Measurements from ENCODE around the gene GLRA3.

GLRA3 gene

GRCh38 chr4:174626342-174627008 lies 202.6 kb downstream of the GLRA3 start:
- no peak overlapping the region for H3K27ac ChIP-seq
- no peak for TF ChIP-seq ZFX (IDR thresholded peaks at IDR 0.05)
- TF ChIP-seq, protein P1, sequence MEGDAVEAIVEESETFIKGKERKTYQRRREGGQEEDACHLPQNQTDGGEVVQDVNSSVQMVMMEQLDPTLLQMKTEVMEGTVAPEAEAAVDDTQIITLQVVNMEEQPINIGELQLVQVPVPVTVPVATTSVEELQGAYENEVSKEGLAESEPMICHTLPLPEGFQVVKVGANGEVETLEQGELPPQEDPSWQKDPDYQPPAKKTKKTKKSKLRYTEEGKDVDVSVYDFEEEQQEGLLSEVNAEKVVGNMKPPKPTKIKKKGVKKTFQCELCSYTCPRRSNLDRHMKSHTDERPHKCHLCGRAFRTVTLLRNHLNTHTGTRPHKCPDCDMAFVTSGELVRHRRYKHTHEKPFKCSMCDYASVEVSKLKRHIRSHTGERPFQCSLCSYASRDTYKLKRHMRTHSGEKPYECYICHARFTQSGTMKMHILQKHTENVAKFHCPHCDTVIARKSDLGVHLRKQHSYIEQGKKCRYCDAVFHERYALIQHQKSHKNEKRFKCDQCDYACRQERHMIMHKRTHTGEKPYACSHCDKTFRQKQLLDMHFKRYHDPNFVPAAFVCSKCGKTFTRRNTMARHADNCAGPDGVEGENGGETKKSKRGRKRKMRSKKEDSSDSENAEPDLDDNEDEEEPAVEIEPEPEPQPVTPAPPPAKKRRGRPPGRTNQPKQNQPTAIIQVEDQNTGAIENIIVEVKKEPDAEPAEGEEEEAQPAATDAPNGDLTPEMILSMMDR (conservative IDR thresholded peaks at IDR 0.05): no peak

DNA sequence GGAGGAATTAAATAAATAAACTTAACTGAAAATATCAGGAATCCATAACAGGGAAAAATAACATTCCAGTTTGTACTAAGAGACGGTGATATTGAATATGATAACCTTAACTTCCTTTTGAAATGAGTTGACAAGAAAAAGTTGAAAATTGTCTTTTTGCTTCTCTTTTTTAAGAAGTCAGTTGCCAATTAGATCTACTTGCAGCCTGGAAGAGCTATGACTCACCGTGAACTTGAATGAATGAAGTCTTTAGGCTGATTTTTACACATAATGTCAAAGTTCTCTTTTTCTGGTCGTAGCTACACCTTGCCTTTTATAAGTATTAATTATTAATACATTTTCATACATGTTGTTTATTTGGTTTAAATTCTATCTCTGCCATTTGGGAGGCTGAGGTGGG lies 212.4 kb downstream of the GLRA3 start:
- H3K27ac ChIP-seq: no peak overlapping the region
- TF ChIP-seq, protein P1 (conservative IDR thresholded peaks at IDR 0.05): no peak
- TF ChIP-seq ZFX (IDR thresholded peaks at IDR 0.05): no peak

GRCh38 chr4:174613979-174614378 lies 215.1 kb downstream of the GLRA3 start:
- TF ChIP-seq, protein P1 (conservative IDR thresholded peaks at IDR 0.05): no peak
- TF ChIP-seq ZFX (IDR thresholded peaks at IDR 0.05): no peak
- H3K27ac ChIP-seq: no peak overlapping the region

DNA sequence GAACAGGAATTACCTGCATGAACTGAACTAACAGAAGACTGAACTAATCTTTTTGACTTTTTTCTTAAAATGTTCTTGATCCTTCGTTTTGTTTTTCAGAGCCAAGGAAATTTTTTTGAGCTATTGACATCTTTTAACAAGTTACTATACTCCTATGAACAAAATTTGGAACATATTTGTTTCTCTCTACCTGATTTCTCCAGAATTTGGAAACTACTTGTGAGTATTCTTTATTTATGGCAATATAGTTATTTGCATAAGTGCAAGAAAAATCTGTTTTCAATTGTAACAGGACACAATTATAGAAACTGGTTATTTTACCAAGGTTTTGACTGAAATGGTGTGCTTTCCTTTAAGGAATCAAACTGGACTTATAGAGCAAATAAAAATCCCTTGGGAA lies 217.3 kb downstream of the GLRA3 start:
- no peak overlapping the region for H3K27ac ChIP-seq
- TF ChIP-seq, protein P1 (conservative IDR thresholded peaks at IDR 0.05): no peak
- TF ChIP-seq ZFX (IDR thresholded peaks at IDR 0.05): no peak

DNA sequence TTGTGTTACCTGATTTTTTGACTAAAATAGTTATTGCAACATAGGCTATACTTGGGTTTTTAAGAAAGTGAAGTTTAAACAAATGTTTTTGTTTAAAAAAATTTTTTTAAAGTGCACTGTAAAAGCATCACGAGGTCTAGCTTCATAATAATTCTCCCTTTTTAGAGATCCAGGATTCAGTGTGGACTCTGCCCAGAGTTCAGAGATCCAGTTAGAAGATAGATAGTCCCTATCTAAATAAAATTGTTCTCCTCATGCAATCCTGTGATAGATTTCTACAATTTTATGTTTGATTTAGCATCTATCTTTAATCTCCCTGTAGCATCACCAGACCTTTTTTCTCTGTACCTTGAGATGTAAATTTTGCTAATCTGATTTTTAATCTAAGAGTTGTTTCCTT lies 221.3 kb downstream of the GLRA3 start:
- no peak for TF ChIP-seq ZFX (IDR thresholded peaks at IDR 0.05)
- TF ChIP-seq, protein P1 (conservative IDR thresholded peaks at IDR 0.05): no peak
- no peak overlapping the region for H3K27ac ChIP-seq

DNA sequence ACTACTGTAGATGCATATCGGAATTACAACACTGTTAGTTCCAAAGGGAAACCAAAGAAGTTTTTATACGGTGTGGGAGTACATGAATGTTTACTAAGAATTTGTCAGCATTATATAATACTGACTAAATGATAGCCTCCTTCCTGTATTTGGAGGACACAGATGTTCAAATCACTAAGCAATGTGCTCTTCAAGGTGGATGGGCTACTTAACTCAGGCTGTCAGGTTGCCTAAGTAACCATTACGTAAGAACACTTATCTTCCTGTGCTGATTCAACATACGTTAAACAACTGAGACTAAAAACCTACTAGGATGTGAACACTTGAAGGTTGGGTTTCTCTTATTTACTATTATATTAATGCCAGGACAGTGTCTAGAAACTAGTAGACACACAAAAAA lies 224.8 kb downstream of the GLRA3 start:
- H3K27ac ChIP-seq: no peak overlapping the region

GRCh38 chr4:174600391-174600790 lies 228.7 kb downstream of the GLRA3 start:
- TF ChIP-seq, protein P1 (conservative IDR thresholded peaks at IDR 0.05): no peak
- TF ChIP-seq ZFX (IDR thresholded peaks at IDR 0.05): no peak
- no peak overlapping the region for H3K27ac ChIP-seq

More for the DNA sequence above, 224.8 kb downstream of the GLRA3 start:
- TF ChIP-seq ZFX (IDR thresholded peaks at IDR 0.05): no peak
- TF ChIP-seq, protein P1 (conservative IDR thresholded peaks at IDR 0.05): no peak
